Measurements from ENCODE around the gene ADCY9.
"Not testable (repeated sequence)": the region's sequence is repeated elsewhere in the genome, so short reads cannot be mapped to it uniquely, and the experiment has no call there.

ADCY9 gene

DNA sequence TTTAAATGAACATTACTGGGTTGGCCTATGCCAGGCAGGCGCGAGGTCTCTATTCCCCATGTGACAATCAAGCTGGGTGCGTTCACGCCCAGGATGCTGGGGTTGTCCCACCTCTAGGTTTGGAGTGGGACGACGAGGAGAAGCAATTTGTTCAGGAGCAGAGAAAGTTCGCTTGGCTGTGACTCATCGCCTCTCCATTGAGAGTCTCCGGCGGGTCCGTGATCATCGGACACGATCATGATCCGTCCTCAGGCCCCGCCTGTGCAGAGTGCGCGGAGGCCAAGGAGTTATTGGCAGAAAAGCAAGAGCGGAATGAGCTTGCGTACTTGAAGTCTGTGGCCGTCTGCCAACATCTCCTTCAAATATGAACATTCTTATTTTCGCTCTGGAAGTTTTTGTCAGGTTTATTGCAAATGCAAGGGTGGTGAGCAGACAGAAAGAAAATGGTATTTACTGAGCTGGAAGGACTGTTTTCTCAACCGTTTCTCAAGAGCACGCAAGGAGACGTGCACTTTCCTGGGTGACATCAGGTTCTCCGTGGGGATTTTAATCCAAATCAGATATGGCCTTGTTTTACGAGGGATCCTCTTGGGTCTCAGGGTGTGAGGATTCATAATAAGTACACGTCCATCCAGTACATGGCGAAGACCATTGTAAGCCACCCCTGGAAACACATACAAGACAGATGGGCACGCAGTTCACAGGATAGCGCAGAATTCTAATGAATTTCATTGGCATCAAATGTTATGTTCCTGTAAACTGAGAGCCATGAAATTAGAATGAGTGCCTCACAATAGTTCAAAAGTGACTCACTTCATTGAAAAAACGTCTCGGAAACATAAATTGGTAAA lies 165.7 kb downstream of the ADCY9 start:
- DNase-seq (ENCODE audit: low read depth in 2 of 2) = no peak

DNA sequence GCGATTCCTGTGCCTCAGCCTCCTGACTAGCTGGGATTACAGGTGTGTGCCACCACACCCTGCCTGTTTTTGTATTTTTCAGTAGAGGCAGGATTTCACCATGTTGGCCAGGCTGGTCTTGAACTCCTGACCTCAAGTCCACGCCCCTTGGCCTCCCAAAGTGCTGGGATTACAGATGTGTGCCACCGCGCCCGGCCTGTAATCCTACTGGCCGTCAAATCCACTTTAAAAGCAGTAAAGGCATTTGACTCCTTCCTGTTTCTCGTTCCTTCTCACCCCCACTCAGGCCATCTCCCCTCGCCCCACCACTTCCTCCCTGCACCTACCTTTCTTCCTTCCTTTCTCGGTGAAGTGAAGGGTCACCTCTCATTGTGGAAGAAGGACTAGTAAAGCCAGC lies 166.3 kb downstream of the ADCY9 start:
- DNase-seq (ENCODE audit: low read depth in 2 of 2) = no peak

DNA sequence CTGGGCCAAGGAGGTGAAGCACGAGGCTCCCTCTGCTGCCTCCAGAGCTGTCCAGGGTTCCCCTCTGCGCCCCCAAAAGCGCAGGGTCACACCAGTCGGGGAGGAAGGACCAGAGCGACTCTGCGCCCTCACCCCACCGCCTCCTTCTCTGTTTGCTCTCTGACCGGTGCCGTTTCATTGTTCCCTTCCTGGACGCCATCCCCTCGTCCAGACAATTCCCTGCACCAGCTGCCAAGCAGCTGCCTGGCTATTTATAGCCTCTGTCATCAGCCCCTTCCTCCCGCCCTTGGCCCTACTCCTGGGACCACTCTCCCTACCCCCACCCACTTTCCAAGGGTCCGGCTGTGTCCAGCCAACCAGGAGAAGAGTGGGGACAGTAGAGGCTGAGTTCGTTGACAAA lies 167.0 kb downstream of the ADCY9 start:
- DNase-seq (ENCODE audit: low read depth in 2 of 2) = no peak

DNA sequence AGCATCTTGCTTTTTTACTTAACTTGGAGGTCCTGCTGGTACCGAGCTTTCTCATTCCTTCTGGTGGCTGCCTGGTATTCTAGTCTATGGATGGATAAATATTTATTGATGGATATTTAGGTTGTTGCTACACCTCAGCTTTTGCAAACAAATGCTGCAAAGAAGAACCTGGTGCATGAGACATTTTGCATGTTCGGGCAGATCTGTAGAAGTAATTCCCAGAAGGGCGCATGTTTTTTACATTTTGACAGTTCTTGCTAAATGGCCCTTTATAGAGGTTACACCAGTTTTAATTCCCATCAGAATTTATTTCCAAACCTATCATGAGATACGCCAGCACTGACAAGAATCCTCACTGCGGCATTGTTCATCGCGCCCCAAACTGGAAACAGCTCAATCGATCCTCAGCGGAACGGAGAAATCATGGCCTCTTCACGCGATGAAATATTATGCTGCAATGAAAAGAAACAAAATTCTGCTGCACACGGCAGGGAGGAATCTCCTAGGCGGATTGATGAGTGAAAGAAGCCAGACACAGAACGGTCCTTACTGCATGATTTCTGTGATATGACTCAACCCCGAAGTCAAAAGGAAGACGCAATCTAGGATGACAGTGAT lies 167.8 kb downstream of the ADCY9 start:
- no peak for DNase-seq (ENCODE audit: low read depth in 2 of 2)

DNA sequence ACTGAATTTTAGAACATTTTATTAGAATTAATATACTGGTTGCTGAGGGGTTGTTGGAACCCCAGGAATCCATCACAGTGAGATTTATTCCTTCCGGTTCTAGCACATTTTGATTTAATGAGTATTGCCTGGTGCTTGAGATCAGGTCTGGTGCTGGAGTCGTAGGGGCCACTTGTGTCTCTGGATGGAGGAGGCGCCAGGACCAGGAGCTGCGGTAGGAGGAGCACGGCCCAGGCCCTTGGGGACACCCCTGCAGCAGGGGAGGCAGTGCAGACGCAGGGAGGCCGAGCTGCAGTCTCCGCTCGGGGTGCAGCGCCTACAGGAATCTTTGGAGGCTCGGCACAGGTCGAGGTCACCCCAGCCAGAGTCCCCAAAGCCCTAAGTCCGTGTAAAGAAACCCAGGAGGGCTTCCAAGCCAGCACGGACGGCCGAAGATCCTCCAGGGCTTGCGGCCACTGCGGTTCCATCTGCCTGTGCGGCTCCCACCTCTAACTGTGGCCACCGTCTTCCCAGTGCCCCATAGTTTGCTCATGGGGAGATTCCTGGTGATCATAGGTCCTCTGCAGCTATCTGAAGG lies 169.6 kb downstream of the ADCY9 start:
- no peak for DNase-seq (ENCODE audit: low read depth in 2 of 2)

DNA sequence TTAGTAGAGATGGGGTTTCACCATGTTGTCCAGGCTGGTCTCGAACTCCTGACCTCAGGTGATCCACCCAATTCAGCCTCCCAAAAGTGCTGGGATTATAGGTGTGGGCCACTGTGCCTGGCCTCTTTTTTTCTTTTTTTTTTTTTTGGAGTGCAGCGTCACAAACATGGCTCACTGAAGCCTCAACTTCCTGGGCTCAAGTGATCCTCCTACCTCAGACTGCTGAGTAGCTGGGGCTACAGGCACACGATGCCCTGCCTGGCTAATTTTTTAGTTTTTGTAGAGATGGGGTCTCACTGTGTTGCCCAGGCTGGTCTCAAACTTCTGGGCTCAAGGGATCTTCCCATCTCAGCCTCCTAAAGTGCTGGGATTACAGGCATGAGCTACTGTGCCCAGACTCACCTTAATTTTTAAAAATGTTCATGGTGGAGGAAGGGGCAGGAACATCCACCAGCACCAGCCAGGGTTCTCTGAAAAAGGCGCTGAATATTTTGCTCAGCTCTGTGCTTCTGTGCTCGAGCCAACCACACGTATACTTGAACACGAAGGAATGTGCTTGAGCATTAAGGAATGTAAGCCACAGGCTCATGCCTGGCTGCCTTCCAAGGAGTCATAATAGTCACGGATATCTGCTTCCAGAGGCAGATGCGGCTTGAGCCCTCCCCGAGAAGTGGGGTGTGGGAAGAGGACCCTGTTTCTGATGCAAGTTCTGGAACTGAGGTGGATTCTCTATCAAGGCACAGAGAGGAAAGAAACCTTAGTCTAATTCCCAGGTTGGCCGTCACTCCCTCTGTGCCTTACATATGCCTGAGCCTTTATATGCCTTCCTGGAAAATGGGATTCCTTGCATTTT lies 170.3 kb downstream of the ADCY9 start:
- no peak for DNase-seq (ENCODE audit: low read depth in 2 of 2)

DNA sequence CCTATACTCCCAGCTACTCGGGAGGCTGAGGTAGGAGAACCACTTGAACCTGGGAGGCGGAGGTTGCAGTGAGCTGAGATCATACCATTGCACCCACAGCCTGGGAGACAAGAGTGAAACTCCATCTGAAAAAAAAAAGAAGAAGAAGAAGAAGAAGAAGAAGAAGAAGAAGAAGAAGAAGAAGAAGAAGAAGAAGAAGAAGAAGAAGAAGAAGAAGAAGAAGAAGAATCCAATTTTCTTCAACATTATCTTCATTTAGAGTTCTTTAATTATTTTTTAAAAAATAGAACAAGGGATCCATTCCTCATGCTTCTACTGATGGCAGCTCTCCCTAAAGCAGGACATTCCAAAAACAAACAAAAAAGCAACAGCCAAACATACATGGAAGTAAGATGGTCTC lies 171.8 kb downstream of the ADCY9 start:
- DNase-seq (ENCODE audit: low read depth in 2 of 2) = not testable (repeated sequence)

DNA sequence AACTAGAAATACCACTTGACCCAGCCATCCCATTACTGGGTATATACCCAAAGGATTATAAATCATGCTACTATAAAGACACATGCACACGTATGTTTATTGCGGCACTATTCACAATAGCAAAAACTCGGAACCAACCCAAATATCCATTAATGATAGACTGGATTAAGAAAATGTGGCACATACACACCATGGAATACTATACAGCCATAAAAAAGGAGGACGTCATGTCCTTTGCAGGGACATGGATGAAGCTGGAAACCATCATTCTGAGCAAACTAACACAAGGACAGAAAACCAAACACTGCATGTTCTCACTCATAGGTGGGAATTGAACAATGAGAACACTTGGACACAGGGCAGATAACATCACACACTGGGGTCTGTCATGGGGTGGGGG lies 174.1 kb downstream of the ADCY9 start:
- DNase-seq (ENCODE audit: low read depth in 2 of 2) = not testable (repeated sequence)

DNA sequence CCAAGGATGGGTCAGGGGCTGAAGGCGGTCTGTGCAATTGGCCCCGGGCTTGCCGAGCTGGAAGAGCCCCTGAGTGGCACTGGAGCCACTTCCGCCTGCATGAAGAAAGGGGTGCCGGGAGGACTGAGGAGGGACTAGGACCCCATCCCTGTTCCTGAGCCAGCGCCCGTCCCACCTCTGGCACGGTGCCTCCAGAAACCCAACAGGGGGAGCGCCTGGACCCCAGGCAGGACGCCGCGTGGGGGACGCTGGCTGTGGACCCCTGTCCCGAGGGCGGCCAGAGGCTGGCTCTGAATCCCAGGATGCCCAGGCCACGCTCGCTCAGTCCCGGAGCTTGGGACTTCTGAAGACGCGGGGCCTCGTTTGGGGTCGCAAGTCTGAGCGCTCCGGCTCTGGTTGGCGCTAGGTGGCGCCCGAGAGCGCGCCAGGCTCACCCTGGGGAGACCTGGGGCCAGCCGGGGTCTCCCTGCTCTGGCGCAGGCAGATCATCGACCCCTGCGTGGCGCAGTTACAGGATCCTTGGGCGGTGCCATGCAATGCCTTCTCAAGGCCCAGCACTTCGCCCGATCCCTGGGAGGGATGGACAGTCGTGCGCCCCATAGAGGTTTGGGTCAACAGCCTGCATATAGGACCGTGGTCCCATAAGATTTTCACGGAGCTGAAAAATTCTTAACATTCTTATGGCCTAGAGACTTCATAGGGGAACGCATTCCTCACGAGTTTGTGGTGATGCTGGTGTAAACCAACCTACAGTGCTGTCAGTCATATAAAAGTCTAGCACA lies 177.2 kb downstream of the ADCY9 start:
- peak; percentile 13 to 53 for DNase-seq (ENCODE audit: low read depth in 2 of 2)

DNA sequence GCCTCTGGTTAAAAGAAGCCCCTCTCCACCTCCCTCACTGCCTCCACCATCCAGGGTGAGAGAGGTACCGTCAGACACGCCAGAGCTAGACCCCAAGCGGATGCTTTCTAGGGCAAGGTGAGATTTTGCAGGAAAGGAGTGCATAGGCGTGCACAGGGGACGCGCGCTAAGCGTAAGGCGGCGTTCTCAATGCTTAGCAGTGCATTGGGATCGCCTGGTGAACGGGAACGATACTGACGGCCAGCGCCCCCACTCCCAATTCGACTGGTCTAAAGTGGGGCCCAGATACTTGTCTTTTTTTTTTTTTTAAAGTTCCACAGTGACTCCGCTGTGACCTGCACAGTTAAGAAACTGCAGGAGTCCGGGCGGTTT lies 177.8 kb downstream of the ADCY9 start:
- no peak for DNase-seq (ENCODE audit: low read depth in 2 of 2)

DNA sequence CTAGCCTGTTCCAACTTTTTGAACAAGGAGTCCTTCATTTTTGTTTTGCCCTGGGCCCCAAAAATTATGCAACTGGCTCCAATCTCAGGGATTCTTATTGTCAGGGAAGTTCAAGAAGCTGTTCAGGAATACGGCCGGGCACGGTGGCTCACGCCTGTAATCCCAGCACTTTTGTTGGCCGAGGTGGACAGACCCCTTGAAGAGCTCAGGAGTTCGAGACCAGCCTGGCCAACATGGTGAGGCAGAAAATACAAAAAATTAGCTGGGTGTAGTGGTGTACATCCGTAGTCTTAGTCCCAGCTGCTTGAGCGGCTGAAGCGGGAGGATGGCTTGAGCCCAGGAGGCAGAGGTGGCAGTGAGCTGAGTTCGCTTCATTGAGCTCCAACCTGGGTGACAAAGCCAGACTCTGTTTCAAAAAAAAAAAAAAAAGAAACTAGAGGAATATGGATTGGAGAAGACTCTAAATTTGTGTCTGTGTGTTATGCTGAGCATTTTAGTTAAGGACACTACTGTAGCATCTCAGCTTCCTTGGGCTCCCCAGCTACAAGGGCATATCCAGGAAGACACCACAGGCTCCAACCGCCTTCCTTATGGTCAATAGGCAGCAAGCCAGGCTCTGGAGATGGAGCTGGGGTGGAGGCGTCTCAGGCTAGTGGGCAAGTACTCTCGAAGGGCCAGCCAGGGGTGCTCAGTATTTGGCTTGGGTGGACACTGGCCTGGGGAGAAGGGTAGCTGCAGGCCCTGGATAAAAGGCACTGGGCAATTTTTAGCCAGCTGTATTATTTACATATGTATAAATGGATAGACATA lies 179.0 kb downstream of the ADCY9 start:
- no peak for DNase-seq (ENCODE audit: low read depth in 2 of 2)

DNA sequence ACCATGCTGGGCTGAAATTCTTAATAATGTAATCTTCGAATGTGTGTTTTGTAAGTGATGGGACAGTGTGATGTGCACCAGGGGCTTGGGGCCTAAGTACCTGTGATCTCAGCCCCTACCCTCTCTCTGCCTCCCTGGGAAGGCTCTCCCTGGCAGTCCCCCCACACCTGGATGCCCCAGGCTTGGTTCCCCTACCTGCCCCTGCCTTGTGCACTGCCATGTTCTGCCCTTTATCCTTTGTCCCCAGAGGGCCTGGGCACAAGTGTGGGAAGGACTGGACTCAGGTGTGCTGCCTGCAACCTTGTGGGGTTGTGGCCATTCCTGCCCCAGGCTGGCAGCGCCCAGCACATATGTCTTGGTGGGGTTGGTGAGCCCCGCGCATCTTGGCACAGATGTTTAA lies 180.3 kb downstream of the ADCY9 start:
- no peak for DNase-seq (ENCODE audit: low read depth in 2 of 2)

DNA sequence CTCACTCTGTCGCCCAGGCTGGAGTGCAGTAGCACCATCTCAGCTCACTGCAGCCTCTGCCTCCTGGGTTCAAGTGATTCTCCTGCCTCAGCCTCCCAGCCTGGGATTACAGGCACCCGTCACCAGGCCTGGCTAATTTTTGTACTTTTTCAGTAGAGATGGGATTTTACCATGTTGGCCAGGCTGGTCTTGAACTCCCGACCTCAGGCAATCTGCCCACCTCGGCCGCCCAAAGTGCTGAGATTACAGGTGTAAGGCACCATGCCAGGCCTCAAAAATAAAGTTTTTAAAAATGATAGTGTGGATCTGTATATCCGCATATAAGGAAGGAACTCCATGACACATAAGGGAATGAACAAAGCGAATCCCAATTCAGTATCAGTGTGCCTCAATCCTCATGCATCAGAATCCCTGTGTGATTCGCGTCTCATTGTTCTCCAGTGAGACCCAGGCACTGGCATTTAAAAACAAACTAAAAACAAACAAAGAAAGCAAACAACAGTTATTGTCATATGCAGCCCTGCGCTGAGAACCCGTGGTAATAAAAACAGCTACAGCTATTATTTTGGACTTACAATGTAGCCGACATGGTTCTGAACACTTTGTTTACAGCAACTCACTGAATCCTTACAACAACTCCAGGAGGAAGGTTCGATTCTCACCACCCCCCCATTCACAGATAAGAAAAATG lies 181.6 kb downstream of the ADCY9 start:
- no peak for DNase-seq (ENCODE audit: low read depth in 2 of 2)

DNA sequence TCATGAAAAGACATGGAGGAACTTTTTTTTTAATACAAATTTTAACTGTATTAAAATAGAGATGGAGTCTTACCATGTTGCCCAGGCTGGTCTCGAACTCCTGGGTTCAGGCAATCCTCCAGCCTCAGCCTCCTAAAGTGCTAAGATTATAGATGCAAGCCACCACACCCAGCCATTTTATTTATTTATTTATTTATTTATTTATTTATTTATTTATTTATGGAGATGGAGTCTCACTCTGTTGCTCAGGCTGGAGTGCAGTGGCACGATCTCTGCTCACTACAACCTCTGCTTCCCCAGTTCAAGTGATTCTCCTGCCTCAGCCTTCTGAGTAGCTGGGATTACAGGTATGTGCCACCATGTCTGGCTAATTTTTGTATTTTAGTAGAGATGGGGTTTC lies 189.1 kb downstream of the ADCY9 start:
- DNase-seq (ENCODE audit: low read depth in 2 of 2) = not testable (repeated sequence)

DNA sequence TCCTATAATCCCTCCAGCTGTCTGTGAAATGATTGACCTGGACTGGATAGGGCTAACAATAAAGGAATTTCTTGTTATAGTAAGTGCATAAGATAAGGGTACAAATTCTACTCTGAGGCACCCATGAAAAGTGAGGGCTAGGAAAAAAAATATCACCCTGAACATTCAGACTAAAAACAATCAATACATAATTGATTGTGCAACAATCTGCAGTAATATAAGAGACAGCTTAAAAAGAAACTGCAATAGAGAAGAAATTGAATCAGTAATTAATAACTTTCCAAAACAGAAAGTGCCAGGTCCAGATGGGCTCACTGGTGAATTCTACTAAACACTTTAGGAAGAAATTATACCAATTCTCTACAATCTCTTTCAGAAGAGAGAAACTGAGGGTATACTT lies 191.5 kb downstream of the ADCY9 start:
- no peak for DNase-seq (ENCODE audit: low read depth in 2 of 2)

DNA sequence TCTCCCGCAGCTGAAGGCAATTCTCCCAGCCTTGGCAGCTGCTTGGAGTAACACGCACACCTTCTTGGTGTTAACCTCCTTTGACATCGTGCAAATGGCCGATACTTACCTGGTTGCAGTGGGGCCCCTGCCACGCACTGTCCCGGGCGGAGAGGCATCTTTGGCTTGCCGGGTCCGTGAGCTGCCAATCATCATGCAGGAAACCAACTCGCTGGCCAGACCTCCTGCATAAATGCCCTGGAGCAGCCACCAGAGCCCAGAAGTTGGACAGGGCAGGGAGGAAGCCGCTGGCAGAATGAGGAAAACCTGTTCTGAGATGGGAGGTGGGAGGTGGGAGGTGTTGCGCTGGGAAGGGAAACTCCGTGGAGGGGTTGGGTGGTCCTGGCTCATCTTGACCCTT lies 194.0 kb downstream of the ADCY9 start:
- DNase-seq (ENCODE audit: low read depth in 2 of 2) = no peak

DNA sequence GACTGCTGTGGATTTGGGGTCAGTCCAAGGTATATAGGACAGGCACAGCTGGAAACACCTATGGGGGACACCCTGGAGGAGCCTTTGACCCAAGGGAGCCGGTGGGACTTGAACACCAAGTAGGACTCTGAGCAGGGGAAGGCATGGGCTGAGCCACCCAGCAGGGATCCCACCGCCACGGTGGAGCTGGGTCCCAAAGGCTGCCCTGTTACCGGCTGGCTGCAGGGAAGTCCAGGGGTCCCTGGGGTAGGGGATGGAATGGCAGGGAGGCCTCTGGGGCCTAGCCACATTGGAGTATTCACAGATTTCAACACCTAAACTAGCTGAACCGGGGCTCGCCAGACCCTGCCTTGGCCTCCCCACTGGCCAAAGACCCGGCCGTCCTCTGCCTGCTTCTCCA lies 196.0 kb downstream of the ADCY9 start:
- no peak for DNase-seq (ENCODE audit: low read depth in 2 of 2)

DNA sequence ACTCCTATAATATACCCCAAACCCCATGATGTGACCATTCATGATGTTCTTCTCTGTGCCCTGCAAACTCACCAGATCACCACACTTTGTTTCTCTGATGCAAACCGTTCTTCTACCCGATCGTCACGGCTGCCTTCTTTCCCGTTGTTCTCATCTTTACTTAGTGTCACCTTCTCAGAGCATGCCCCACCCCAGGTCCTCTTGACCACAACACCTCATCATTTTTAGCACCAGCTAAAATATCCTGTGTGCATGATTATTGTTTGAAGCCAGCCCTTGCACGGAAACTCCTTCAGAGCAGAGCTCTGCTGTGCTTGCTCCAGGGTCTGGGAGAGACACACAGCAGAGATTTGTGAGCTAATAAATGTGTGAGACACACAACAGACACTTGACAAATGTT lies 196.8 kb downstream of the ADCY9 start:
- no peak for DNase-seq (ENCODE audit: low read depth in 2 of 2)

DNA sequence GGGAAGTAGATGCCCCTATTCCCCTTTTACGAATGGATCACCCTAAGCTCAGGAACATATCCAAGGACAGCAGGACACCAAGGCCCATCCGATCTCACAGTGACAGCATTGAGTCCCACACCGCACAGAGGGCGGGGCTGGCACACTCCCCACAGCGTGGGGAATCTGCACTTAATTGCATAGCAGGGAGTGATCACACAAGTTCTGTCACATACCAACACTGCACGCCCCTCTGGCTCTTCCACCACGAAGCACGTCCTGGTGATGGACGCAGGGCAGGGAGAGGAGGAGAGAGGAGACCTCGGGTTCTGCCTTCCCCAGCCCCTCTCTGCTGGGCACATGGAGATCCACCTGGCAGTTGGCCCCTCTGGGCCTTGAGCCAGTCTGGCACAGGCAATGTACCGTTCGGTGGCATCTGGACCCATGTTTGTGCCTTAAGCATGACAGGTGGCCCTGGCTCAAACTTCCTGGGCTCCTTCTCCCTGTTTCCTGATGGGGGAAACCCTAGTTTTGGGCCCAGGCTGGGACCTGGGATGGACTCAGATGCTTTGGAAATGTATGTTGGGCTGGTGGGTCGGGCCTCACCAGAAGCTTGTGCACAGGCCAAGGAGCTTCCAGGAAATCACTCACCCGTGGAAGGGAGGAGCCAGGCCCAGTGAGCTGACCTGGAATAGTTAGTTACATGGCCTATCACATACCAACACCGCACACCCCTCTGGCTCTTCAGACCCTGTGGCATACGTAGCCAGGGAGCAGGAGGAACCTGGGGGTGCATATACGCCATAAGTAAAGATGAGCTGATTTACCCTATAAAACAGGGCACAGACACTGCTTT lies 200.6 kb downstream of the ADCY9 start:
- no peak for DNase-seq (ENCODE audit: low read depth in 2 of 2)

All from stimulated activated CD4-positive, alpha-beta T cell treated with anti-CD3 and anti-CD28 coated beads, Interleukin-15, amount 100 ng/mL, for 48 hours (primary cell).